GM21515 (cell line): Measurements from ENCODE around the gene NCBP3.

Experiments
- ATAC-seq: cut with Tn5 transposase; IDR thresholded peaks from one replicate; pipeline ENCODE4 v1.9.1; 2021; ENCODE audit not compliant: unreplicated experiment

The NCBP3 gene

GRCh38 chr17:3759597-3760216 lies 86.3 kb downstream of the NCBP3 start:
- ATAC-seq = no peak

- no peak for ATAC-seq
These were observed 90.6 kb downstream of the NCBP3 start for GRCh38 chr17:3755335-3756030.

GRCh38 chr17:3754458-3755334 lies 91.3 kb downstream of the NCBP3 start:
- no peak for ATAC-seq

GRCh38 chr17:3754066-3754457 lies 92.0 kb downstream of the NCBP3 start:
- ATAC-seq = no peak

GRCh38 chr17:3753624-3754023 lies 92.4 kb downstream of the NCBP3 start:
- no peak for ATAC-seq
